ENCODE data around the gene CUL1.
A peak's percentile ranks its signal among the peaks of the same experiment; 100 is the strongest.

Gene CUL1

GRCh38 chr7:148721390-148721789, 22.7 kb downstream of the CUL1 start:
- no peak for DNase-seq

GRCh38 chr7:148722340-148723165, 23.9 kb downstream of the CUL1 start:
- no peak for DNase-seq

- no peak for DNase-seq
Measured at GRCh38 chr7:148723166-148723559, 24.5 kb downstream of the CUL1 start.

- no peak for DNase-seq
Measured at GRCh38 chr7:148723846-148724245, 25.1 kb downstream of the CUL1 start.

- no peak for DNase-seq
Measured at GRCh38 chr7:148726385-148726784, 27.7 kb downstream of the CUL1 start.

GRCh38 chr7:148727501-148728278, 29.0 kb downstream of the CUL1 start:
- DNase-seq, result no peak

- no peak for DNase-seq
Measured at GRCh38 chr7:148729984-148730733, 31.5 kb downstream of the CUL1 start.

GRCh38 chr7:148732862-148733261, 34.2 kb downstream of the CUL1 start:
- DNase-seq, result no peak

- no peak for DNase-seq
Measured at GRCh38 chr7:148733496-148733895, 34.8 kb downstream of the CUL1 start.

GRCh38 chr7:148735141-148735540, 36.4 kb downstream of the CUL1 start:
- no peak for DNase-seq

GRCh38 chr7:148735967-148736366, 37.3 kb downstream of the CUL1 start:
- DNase-seq, result no peak

- no peak for DNase-seq
Measured at GRCh38 chr7:148738737-148739535, 40.2 kb downstream of the CUL1 start.

- DNase-seq, result no peak
Measured at GRCh38 chr7:148746135-148746534, 47.4 kb downstream of the CUL1 start.

- peak; percentile 77 for DNase-seq
Measured at GRCh38 chr7:148747274-148747673, 48.6 kb downstream of the CUL1 start.

- DNase-seq, result no peak
Measured at GRCh38 chr7:148750442-148751355, 52.0 kb downstream of the CUL1 start.

GRCh38 chr7:148753224-148753623, 54.5 kb downstream of the CUL1 start:
- DNase-seq, result no peak

GRCh38 chr7:148754912-148755311, 56.2 kb downstream of the CUL1 start:
- DNase-seq, result no peak

GRCh38 chr7:148761499-148762278, 63.0 kb downstream of the CUL1 start:
- no peak for DNase-seq

GRCh38 chr7:148763622-148764021, 64.9 kb downstream of the CUL1 start:
- no peak for DNase-seq

GRCh38 chr7:148770004-148770403, 71.3 kb downstream of the CUL1 start:
- DNase-seq, result no peak

Measured in islet precursor cell (in vitro differentiated cells).